T-helper 1 cell treated with Interleukin-12 subunit alpha and Interleukin-12 subunit beta and Interleukin-4 antibody, amounts not matched to agents 30 ng/mL and 1 ng/mL, for 36 hours (primary cell): Measurements from ENCODE around the gene CCM2. TPM values are rescaled to one million over a fixed set of nuclear protein-coding genes. Genes with fewer than 3 reads are reported as not detected.

ENCODE experiments used
- intact Hi-C: fragments of 100-400 bp; cut with micrococcal nuclease; formaldehyde crosslinking; loops from one replicate; pipeline ENCODE4 v1.15.1; 2024
- total RNA-seq: library from RNA; stranded (reverse); gene quantifications from 2 replicates; pipeline ENCODE4 v1.2.3, GENCODE V29; 2022

CCM2 gene
- total RNA-seq, 1 donor from 2014 or later = 118 TPM

DNA sequence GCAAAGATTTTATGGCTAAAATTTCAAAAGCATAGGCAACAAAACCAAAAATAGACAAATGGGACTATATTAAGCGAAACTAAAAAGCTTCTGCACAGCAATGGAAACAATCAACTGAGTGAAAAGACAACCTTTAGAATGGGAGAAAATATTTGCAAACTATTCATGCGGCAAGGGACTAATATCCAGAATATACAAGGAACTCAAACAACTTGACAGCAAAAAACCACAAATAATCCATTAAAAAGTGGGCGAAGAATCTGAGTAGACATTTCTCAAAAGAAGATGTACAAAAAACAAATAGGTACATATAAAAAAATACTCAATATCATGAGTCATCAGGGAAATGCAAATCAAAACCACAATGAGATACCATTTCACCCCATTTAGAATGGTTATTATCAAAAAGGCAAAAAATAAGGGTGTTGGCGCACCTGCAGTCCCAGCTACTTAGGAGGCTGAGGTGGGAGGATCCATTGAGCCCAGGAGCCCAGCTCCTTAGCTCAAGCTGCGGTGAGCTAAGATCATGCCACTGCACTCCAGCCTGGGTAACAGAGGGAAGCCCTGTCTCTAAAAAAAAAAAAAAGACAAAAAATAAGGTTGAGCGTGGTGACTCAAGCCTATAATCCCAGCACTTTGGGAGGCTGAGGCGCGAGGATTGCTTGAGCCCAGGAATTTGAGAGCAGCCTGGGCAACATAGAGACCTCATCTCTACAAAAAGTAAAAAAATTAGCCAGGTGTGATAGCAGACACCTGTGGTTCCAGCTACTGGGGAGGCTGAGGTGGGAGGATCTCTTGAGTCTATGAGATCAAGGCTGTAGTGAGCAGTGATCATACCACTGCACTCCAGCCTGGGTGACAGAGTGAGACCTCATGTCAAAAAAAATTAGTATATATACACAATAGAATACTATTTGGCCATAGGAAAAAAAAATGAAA lies 4.2 kb upstream of the CCM2 start:
- intact Hi-C loops = loop anchor here (1.0 kb wide), 1 partner anchor 10 kb away; no protein-coding TSS in a partner anchor

GRCh38 chr7:44998153-44998871 lies 1.7 kb upstream of the CCM2 start:
- intact Hi-C loops = no loop called here

- intact Hi-C loops = loop anchor here (1.0 to 2.0 kb wide), 10 partner anchors 13 to 417 kb away; partner anchors contain the start of genes H2AZ2, MYO1G, OGDH and PPIA
Observed at GRCh38 chr7:44999245-45000092, 532 bp upstream of the CCM2 start.

- intact Hi-C loops = loop anchor here (1.0 to 2.0 kb wide), 5 partner anchors 26 to 418 kb away; partner anchors contain the start of genes TMED4 and ZMIZ2
Observed at GRCh38 chr7:45001138-45001694, 1.2 kb downstream of the CCM2 start.

- intact Hi-C loops = loop anchor here (1.0 to 2.0 kb wide), 5 partner anchors 25 to 419 kb away; partner anchors contain the start of genes TMED4 and ZMIZ2
Observed at GRCh38 chr7:45001826-45002225, 1.8 kb downstream of the CCM2 start.

GRCh38 chr7:45003789-45004188 lies 3.8 kb downstream of the CCM2 start:
- intact Hi-C loops = no loop called here

- intact Hi-C loops = no loop called here
Observed at GRCh38 chr7:45007106-45007505, 7.1 kb downstream of the CCM2 start.

DNA sequence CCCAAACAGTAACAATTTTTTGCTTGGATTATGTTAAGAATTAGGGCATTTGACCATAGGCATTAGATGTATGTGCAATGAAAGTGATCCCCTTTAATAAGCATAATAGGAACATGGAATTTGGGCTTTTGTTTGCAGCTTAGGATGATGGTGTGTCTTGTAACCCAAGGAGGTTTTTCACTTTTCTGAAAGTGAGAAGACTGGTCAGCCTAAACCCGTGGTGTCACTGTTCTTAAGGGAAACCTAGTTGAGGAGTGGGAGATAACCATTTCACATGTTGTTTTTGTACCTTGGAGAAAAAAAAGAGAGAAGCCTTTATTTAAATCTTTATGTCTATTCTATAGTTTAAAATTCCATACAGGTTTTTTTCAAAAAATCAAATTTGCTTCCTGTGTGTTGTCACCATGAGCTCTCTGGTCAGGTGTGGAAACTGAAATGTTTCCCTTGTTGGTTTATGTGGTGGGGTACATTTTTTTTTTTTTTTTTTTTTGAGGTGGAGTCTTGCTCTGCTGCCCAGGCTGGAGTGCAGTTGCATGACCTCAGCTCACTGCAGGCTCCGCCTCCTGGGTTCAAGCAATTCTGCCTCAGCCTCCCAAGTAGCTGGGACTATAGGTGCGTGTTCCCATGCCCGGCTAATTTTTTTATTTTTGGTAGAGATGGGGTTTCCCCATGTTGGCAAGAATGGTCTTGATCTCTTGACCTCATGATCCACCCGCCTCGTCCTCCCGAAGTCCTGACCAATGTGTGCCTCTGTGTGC lies 7.7 kb downstream of the CCM2 start:
- intact Hi-C loops = no loop called here

DNA sequence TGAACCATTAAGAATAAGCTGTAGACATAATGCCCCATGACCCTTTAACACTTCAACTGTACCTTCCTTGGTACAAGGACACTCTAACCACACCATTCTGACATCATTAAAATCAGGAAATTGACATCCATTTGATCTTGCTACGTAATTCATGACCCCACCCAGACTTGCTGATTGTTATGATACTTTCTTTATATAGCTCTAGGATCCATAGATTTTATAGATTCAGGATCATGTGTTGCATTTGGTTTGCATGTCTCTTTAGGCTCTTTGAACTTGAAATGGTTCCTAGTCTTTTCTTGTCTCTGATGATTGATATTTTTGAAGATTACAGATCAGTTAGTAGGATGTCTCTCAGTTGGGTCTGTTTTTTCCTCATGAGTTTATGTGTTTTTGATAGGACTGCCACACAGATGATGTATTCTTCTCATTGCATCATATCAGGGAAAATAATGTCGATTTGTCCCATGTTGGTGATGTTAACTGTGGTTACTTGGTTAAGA lies 13.5 kb downstream of the CCM2 start:
- intact Hi-C loops = loop anchor here (2.0 kb wide), 1 partner anchor 13 kb away; no protein-coding TSS in a partner anchor

DNA sequence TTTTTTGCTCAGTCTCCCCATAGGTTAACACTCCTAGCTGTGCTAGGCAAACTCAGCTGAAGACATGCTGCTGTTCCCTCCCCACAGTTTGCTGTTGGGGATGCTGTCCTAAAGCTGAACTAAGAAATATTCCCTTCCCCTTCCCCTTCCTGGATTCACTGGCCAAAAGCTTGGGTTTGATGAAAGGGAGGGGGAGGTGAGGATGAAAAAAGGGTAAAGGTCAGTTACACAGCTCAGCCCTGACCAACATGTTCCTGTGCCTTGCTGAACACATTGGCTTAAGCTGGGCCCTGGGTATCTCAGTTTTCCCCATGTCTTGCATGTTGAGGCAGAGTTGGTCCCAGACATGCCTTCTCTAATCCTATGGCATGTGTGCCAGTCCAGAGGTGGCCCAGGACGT lies 15.3 kb downstream of the CCM2 start:
- intact Hi-C loops = no loop called here

GRCh38 chr7:45017253-45017652 lies 17.3 kb downstream of the CCM2 start:
- intact Hi-C loops = no loop called here

- intact Hi-C loops = loop anchor here (10.0 kb wide), 1 partner anchor 526 kb away; the partner anchor contains the start of gene NUDCD3
Observed at GRCh38 chr7:45020915-45021314, 20.9 kb downstream of the CCM2 start.

DNA sequence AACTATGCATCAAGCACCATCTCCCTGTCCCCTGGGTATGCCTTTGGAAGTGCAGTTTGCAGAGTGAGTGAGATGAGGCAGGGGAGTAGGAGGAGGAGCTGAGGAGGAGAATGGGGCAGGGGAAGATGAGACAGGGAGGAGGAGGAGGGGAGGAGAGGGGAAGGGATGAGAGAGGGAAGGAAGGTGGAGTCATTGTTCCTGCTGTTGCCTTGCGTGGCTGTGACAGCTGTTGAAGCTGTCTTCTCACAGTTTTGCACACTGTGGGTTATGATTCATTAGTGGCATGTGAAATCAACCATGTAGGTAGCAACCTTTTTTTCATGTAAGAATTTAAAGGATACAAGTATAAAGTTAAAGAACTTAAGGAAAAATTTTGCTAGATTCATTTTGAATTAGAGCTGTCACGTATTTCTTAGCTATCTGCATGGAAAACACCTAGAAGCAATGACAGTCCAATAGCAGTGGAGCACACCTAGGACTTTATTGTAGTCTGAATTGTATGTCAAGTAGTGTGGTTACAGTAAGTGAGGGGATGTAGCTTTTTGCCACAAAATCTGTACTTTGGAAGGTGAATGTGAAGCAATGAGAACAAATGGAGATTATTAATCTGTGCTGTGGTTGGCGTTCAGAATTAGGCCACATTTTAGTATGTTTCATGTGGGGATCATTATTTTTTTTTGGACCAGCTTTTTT lies 21.7 kb downstream of the CCM2 start:
- intact Hi-C loops = loop anchor here (2.0 to 10.0 kb wide), 2 partner anchors 15 to 527 kb away; partner anchors contain the start of gene NUDCD3

- intact Hi-C loops = loop anchor here (10.0 kb wide), 1 partner anchor 529 kb away; the partner anchor contains the start of gene NUDCD3
Observed at GRCh38 chr7:45024126-45024744, 24.2 kb downstream of the CCM2 start.

DNA sequence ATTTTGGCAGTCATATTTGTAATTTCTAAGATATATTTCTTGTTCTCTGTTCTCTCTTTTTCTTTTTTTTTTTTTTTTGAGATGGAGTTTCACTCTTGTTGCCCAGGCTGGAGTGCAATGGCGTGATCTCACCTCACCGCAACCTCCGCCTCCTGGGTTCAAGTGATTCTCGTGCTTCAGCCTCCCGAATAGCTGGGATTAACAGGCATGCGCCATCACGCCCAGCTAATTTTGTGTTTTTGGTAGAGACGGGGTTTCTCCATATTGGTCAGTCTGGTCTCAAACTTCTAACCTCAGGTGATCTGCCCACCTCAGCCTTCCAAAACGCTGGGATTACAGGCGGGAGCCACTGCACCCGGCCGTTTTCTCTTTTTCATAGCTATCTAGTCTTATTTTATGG lies 25.5 kb downstream of the CCM2 start:
- intact Hi-C loops = loop anchor here (10.0 kb wide), 1 partner anchor 531 kb away; the partner anchor contains the start of gene NUDCD3

- intact Hi-C loops = loop anchor here (2.0 to 10.0 kb wide), 3 partner anchors 13 to 531 kb away; partner anchors contain the start of gene NUDCD3
Observed at GRCh38 chr7:45026013-45026412, 26.0 kb downstream of the CCM2 start.

GRCh38 chr7:45026984-45027773 lies 27.2 kb downstream of the CCM2 start:
- intact Hi-C loops = loop anchor here (1.0 to 10.0 kb wide), 8 partner anchors 9 to 904 kb away; partner anchors contain the start of genes MYO1G, NUDCD3 and POLD2
